Fibroblast of lung (primary cell): ENCODE data around the gene CPM.

Experiments used
- EZH2 ChIP-seq: IDR thresholded peaks from 2 replicates; pipeline ENCODE4 v1.5.1; 2012; ENCODE audit warnings: low read length, control low read depth, mild to moderate bottlenecking; ENCODE audit errors: missing control alignments
- TF ChIP-seq, protein P1 (sequence below), 2 donors: IDR thresholded peaks in 1 of 2; conservative IDR thresholded peaks in 1 of 2; 1 replicate in 1 of 2; 2 replicates in 1 of 2; pipeline ENCODE4 v1.5.1; 2011 to 2012; ENCODE audit warnings: low read length in 2 of 2, control low read depth in 1 of 2, inconsistent platforms in 1 of 2, low read depth in 1 of 2, mild to moderate bottlenecking in 1 of 2

DNA sequence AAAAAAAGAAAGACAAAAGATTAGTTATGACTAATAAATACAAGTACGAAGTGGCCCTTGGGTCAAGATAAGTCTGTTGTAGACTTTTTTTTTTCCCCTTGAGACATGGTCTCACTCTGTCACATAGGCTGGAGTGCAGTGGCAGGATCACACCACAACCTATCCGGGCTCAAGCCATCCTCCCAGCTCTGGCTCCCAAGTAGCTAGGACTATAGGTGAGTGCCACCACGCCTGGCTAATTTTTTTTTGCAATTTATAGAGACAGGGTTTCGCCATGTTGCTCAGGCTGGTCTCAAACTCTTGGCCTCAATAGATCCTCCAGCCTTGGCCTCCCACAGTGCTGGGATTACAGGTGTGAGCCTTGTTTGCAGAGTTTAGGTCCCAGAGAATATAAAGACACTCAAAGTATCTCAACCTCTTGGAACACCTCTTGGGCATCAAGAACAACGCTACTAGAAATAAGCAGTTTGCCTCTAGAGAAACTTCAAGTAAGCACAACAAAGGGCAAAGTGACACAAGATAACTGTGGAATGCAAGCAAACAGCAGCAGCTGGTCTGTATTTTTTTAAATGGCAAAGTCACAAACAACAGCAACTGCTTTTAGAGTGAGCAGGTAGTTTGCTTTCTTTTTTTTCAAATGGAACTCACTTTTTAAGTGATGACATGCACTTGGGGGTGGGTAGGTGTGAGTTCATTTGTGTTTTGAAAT, 128.9 kb downstream of the CPM start:
- TF ChIP-seq, protein P1, sequence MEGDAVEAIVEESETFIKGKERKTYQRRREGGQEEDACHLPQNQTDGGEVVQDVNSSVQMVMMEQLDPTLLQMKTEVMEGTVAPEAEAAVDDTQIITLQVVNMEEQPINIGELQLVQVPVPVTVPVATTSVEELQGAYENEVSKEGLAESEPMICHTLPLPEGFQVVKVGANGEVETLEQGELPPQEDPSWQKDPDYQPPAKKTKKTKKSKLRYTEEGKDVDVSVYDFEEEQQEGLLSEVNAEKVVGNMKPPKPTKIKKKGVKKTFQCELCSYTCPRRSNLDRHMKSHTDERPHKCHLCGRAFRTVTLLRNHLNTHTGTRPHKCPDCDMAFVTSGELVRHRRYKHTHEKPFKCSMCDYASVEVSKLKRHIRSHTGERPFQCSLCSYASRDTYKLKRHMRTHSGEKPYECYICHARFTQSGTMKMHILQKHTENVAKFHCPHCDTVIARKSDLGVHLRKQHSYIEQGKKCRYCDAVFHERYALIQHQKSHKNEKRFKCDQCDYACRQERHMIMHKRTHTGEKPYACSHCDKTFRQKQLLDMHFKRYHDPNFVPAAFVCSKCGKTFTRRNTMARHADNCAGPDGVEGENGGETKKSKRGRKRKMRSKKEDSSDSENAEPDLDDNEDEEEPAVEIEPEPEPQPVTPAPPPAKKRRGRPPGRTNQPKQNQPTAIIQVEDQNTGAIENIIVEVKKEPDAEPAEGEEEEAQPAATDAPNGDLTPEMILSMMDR (conservative IDR thresholded peaks at IDR 0.05 in 1 of 2, IDR thresholded peaks at IDR 0.05 in 1 of 2; ENCODE audit: low read depth in 1 of 2, low read length in 2 of 2): no peak
- no peak for TF ChIP-seq EZH2
